ENCODE measurements around the gene KRTAP3-2.

KRTAP3-2 gene

GRCh38 chr17:41010441-41010840 lies 10.7 kb upstream of the KRTAP3-2 start:
- DNase-seq (ENCODE audit: low read depth), result no peak

GRCh38 chr17:41009936-41010335 lies 10.2 kb upstream of the KRTAP3-2 start:
- DNase-seq (ENCODE audit: low read depth), result no peak

- no peak for DNase-seq (ENCODE audit: low read depth)
Measured at GRCh38 chr17:41009301-41009760, 9.6 kb upstream of the KRTAP3-2 start.

GRCh38 chr17:41008811-41009210 lies 9.1 kb upstream of the KRTAP3-2 start, which contains the start of gene KRTAP3-1:
TSS of gene KRTAP3-1 (minus strand) at chr17:41009128. CDS start at chr17:41009074, 54 bp downstream.
- no peak for DNase-seq (ENCODE audit: low read depth)

GRCh38 chr17:41004397-41004796 lies 4.7 kb upstream of the KRTAP3-2 start:
- no peak for DNase-seq (ENCODE audit: low read depth)

GRCh38 chr17:41003926-41004325 lies 4.2 kb upstream of the KRTAP3-2 start:
- no peak for DNase-seq (ENCODE audit: low read depth)

- no peak for DNase-seq (ENCODE audit: low read depth)
Measured at GRCh38 chr17:41002814-41003213, 3.1 kb upstream of the KRTAP3-2 start.

- DNase-seq (ENCODE audit: low read depth), result no peak
Measured at GRCh38 chr17:41001795-41002194, 2.1 kb upstream of the KRTAP3-2 start.

- no peak for DNase-seq (ENCODE audit: low read depth)
Measured at GRCh38 chr17:40997361-40997760, 2.3 kb downstream of the KRTAP3-2 start.

GRCh38 chr17:40996829-40997228 lies 2.9 kb downstream of the KRTAP3-2 start:
- DNase-seq (ENCODE audit: low read depth), result no peak

GRCh38 chr17:40995116-40995515 lies 4.6 kb downstream of the KRTAP3-2 start:
- DNase-seq (ENCODE audit: low read depth), result no peak

- DNase-seq (ENCODE audit: low read depth), result no peak
Measured at GRCh38 chr17:40993839-40994238, 5.9 kb downstream of the KRTAP3-2 start, which contains the start of gene KRTAP3-3. TSS of gene KRTAP3-3 (minus strand) at chr17:40994164. CDS start at chr17:40994097, 67 bp downstream.

- DNase-seq (ENCODE audit: low read depth), result no peak
Measured at GRCh38 chr17:40993084-40993483, 6.6 kb downstream of the KRTAP3-2 start.

- DNase-seq (ENCODE audit: low read depth), result no peak
Measured at GRCh38 chr17:40992666-40993065, 7.0 kb downstream of the KRTAP3-2 start.

- DNase-seq (ENCODE audit: low read depth), result no peak
Measured at GRCh38 chr17:40986920-40987319, 12.8 kb downstream of the KRTAP3-2 start.

- DNase-seq (ENCODE audit: low read depth), result no peak
Measured at GRCh38 chr17:40984226-40984625, 15.5 kb downstream of the KRTAP3-2 start, which contains the start of gene KRT40. TSS of gene KRT40 (minus strand) at chr17:40984326. CDS start at chr17:40984273, 53 bp downstream.

- DNase-seq (ENCODE audit: low read depth), result no peak
Measured at GRCh38 chr17:40981115-40981514, 18.6 kb downstream of the KRTAP3-2 start.

- no peak for DNase-seq (ENCODE audit: low read depth)
Measured at GRCh38 chr17:40980596-40980995, 19.1 kb downstream of the KRTAP3-2 start.

GRCh38 chr17:40980117-40980516 lies 19.6 kb downstream of the KRTAP3-2 start:
- DNase-seq (ENCODE audit: low read depth), result no peak

GRCh38 chr17:40978575-40979151 lies 21.0 kb downstream of the KRTAP3-2 start:
- no peak for DNase-seq (ENCODE audit: low read depth)

- DNase-seq (ENCODE audit: low read depth), result no peak
Measured at GRCh38 chr17:40975516-40975915, 24.2 kb downstream of the KRTAP3-2 start.

GRCh38 chr17:40974366-40974765 lies 25.3 kb downstream of the KRTAP3-2 start:
- DNase-seq (ENCODE audit: low read depth), result no peak

- no peak for DNase-seq (ENCODE audit: low read depth)
Measured at GRCh38 chr17:40967582-40967981, 32.1 kb downstream of the KRTAP3-2 start.

GRCh38 chr17:40966848-40967247 lies 32.9 kb downstream of the KRTAP3-2 start, which contains the start of gene KRT39:
TSS of gene KRT39 (minus strand) at chr17:40966948. CDS start at chr17:40966856, 92 bp downstream.
- no peak for DNase-seq (ENCODE audit: low read depth)
